IPS-18a (cell line): ENCODE data around the gene SYT12.

Experiments
- H3K27ac ChIP-seq: one replicate; pipeline ENCODE4 v1.5.1; 2013; ENCODE audit warnings: low read length
- H3K27me3 ChIP-seq: one replicate; pipeline ENCODE4 v1.6.1; 2013; ENCODE audit warnings: mild to moderate bottlenecking, low read length; ENCODE audit not compliant: control insufficient read depth, insufficient read depth
- H3K36me3 ChIP-seq: one replicate; pipeline ENCODE4 v1.6.1; 2013; ENCODE audit warnings: low read depth, low read length; ENCODE audit not compliant: control insufficient read depth
- H3K4me1 ChIP-seq: one replicate; pipeline ENCODE4 v1.6.1; 2013; ENCODE audit warnings: low read depth, low read length; ENCODE audit not compliant: control insufficient read depth
- H3K4me3 ChIP-seq: one replicate; pipeline ENCODE4 v1.5.1; 2013; ENCODE audit warnings: low read length
- H3K9ac ChIP-seq: one replicate; pipeline ENCODE4 v1.6.1; 2013; ENCODE audit warnings: mild to moderate bottlenecking, low read length, moderate library complexity
- H3K9me3 ChIP-seq: one replicate; pipeline ENCODE4 v1.6.1; 2013; ENCODE audit warnings: low read depth, low read length; ENCODE audit not compliant: control insufficient read depth

The SYT12 gene

GRCh38 chr11:67095214-67095507 lies 72.2 kb downstream of the SYT12 start:
- H3K4me3 ChIP-seq: no peak overlapping the region
- no peaks in the 10 kb centered on the region for H3K27me3 ChIP-seq
- no peak overlapping the region for H3K9ac ChIP-seq
- H3K27ac ChIP-seq: no peak overlapping the region
- H3K4me1 ChIP-seq: no peaks in the 10 kb centered on the region
- H3K9me3 ChIP-seq: no peaks in the 10 kb centered on the region
- no peaks in the 10 kb centered on the region for H3K36me3 ChIP-seq

DNA sequence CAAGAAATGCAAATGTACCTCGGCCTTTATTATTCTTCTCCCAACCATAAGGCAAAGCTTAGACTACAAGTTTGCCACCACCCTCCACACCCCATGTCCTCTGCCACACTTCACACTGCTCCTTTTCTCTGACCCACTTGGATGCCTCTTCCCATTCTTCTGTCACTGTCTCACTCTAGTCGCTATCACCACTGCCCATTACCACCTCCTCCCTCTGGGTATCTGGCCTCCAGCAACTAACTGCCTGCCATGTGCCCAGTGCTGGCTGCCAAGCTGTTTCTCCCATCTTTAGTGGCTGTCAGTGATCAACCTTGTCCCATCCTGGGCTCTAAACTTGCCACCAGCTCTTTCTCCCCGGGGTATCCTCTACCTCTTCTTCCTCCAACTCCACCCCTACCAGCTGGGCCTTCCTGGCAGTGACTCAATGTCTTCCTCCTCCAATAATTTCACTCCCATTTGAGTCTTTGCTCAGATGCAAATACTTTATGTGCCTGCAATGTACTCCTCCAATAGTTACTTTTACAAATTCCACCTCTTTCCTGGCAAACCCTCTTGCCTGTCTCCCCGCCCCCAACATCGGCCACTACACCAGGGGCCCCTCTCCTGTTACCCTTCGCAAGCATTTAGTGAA lies 76.0 kb downstream of the SYT12 start:
- Histone ChIP-seq H3K4me3 (no peak overlapping the region), H3K4me1 (no peaks in the 10 kb centered on the region), H3K27ac (no peak overlapping the region), H3K36me3 (no peaks in the 10 kb centered on the region), H3K9me3 (no peaks in the 10 kb centered on the region), H3K27me3 (no peaks in the 10 kb centered on the region), H3K9ac (no peak overlapping the region)

DNA sequence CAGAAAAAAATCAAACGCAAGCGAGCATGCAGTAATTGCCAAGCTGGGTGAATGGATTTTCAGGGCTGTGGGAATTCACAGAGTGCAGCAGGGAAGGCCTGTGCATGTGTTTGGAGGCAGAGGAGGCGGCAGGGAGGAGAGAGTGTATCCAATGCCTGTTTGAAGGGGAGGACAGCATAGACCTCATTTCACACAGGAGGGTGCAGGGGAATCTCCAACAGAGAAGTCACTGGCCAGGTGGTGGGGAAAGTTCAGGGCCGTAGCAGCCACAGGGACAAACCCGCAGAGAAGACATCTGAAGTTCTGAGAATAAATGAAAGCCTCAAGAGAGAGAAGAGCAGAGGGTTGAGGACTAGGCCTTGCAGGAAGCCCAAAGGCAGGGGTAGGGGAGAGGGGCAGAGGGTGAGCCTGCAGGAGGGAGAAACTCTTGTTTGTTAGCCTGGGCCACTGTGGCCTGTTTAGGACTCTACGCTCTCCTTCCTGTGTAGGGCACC lies 76.9 kb downstream of the SYT12 start:
- no peak overlapping the region for H3K9ac ChIP-seq
- H3K9me3 ChIP-seq: no peaks in the 10 kb centered on the region
- H3K4me3 ChIP-seq: no peak overlapping the region
- H3K27ac ChIP-seq: no peak overlapping the region
- no peaks in the 10 kb centered on the region for H3K27me3 ChIP-seq
- H3K36me3 ChIP-seq: no peaks in the 10 kb centered on the region
- no peaks in the 10 kb centered on the region for H3K4me1 ChIP-seq
